A375 (cell line): ENCODE data around the gene GADD45A. TPM values are rescaled to one million over a fixed set of nuclear protein-coding genes. Genes with fewer than 3 reads are reported as not detected.

Experiments used
- small RNA-seq: library from RNA; depleted of rRNA; stranded (forward); fragments of <200 nt; gene quantifications from one replicate; pipeline ENCODE3, GENCODE V24; 2014
- total RNA-seq: library from RNA; depleted of rRNA; stranded (reverse); fragments of >200 nt; shearing (Covaris generic); gene quantifications from 2 replicates; pipeline ENCODE4 v1.2.3, GENCODE V29; 2014; rRNA removed

The GADD45A gene
- total RNA-seq, result 87.6 and 105 TPM in 2 replicates

GRCh38 chr1:67685067-67685557 lies at the start of gene GADD45A:
Gene GADD45A, plus strand, starts transcription at chr1:67685201. Its CDS starts 294 bp downstream, at chr1:67685495.

Small RNAs within 50 kb of the gene (small RNA-seq; reads per million reads assigned to genes)
- not detected for gene RN7SL392P

Other genes starting within 250 kb of the GADD45A start
- 80.8 and 97.5 TPM in 2 replicates for gene GNG12, start 148.3 kb downstream of the GADD45A start, total RNA-seq